GM13977 (cell line): ENCODE measurements around the gene RXRA.

ENCODE experiments used
- DNase-seq: peaks from one replicate; pipeline ENCODE4 v3.0.0; 2012; ENCODE audit warnings: low spot score
- CTCF ChIP-seq: IDR thresholded peaks from 2 replicates; pipeline ENCODE4 v1.5.1; 2012; ENCODE audit warnings: mild to moderate bottlenecking, control low read depth; ENCODE audit not compliant: insufficient read depth; ENCODE audit errors: extremely low read depth, missing control alignments
- in situ Hi-C: fragments of 300-500 bp; cut with MboI; formaldehyde crosslinking; loops from one replicate; pipeline ENCODE4 v1.12.0; 2022; ENCODE audit warnings: low sequenced_read_pairs, low pct_unique_long_range_greater_than_20kb, mixed read lengths, inconsistent platforms; ENCODE audit not compliant: unreplicated experiment

RXRA gene

DNA sequence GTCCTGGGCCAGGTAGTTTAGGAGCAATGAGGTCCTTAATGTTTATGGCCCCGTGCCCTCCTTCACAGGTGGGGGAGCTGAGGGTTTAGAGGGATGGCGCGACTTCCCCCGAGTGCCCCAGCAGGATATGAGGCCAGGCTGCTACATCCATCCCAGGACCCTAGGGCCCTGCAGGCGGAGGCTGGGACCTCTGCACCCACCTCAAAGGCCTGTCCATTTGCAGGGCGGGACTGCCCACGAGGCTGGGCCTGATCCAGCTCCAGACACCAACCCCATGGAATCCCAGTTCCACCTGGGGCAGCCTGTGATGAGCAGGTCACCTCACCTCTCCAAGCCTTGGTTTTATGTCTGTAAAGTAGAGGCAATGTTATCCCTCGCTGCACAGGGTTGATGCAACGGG lies 142.1 kb downstream of the RXRA start:
- in situ Hi-C loops, result no loop called here
- no peak for DNase-seq
- no peak for TF ChIP-seq CTCF

GRCh38 chr9:134469041-134469875 lies 143.0 kb downstream of the RXRA start:
- DNase-seq, result no peak
- TF ChIP-seq CTCF, result no peak
- in situ Hi-C loops, result no loop called here

DNA sequence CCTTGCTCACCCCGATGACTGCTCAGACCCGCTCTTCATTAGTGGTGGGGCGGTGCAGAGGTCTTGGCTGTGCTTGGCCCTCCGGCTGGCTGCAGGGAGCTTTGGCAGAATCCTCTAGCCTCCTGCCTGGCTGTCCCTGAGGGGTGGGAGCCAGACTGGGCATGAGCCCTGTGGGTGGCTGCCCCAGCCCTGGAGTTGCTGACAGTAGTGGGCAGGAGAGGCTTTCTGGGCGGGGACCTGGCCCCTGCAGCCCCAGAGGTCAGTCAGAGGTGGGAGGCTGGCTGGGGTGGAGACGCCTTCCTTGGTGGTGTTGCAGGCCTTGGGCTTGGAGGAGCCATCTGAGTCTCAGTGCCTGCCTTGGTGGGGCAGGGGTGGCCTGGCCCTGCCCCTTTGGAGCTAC lies 146.0 kb downstream of the RXRA start:
- in situ Hi-C loops, result no loop called here
- DNase-seq, result no peak
- no peak for TF ChIP-seq CTCF

- TF ChIP-seq CTCF, result no peak
- in situ Hi-C loops, result no loop called here
These were observed 147.1 kb downstream of the RXRA start for GRCh38 chr9:134473141-134474054.

DNA sequence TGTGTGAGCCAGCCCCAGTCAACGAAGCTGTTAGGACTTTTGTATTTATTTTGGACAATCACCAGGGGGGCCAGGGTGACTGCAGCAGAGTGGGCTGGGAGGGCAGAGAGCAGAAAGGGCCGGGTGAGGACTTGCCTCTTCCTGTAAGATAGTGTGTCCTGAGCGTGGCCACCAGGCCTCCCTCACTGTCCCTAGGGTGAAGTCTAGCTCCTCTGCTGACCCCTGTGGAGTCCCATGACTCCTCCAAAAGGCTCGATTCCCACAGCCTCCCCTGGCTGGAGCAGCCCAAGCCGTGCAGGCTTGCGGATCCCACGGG lies 147.8 kb downstream of the RXRA start:
- no peak for TF ChIP-seq CTCF
- in situ Hi-C loops, result no loop called here
- DNase-seq, result no peak

More at GRCh38 chr9:134473141-134474054, 147.1 kb downstream of the RXRA start:
- no peak for DNase-seq

- TF ChIP-seq CTCF, result no peak
- in situ Hi-C loops, result no loop called here
- DNase-seq, result peak; percentile 54
These were observed 148.9 kb downstream of the RXRA start for GRCh38 chr9:134475011-134475790.
